Head of caudate nucleus (tissue), 42 donors: ENCODE measurements around the gene ZNF263.

ENCODE experiments used
- DNase-seq, 42 donors: peaks; one replicate each; pipeline versions ENCODE4 v3.0.0 to v3.0.0-alpha.2; 2020 to 2021; ENCODE audit warnings: mixed read lengths in 7 of 42
- intact Hi-C: fragments of 100-400 bp; cut with DNase I; formaldehyde crosslinking; loops from one replicate; pipeline ENCODE4 v1.15.0; 2022

Gene ZNF263

DNA sequence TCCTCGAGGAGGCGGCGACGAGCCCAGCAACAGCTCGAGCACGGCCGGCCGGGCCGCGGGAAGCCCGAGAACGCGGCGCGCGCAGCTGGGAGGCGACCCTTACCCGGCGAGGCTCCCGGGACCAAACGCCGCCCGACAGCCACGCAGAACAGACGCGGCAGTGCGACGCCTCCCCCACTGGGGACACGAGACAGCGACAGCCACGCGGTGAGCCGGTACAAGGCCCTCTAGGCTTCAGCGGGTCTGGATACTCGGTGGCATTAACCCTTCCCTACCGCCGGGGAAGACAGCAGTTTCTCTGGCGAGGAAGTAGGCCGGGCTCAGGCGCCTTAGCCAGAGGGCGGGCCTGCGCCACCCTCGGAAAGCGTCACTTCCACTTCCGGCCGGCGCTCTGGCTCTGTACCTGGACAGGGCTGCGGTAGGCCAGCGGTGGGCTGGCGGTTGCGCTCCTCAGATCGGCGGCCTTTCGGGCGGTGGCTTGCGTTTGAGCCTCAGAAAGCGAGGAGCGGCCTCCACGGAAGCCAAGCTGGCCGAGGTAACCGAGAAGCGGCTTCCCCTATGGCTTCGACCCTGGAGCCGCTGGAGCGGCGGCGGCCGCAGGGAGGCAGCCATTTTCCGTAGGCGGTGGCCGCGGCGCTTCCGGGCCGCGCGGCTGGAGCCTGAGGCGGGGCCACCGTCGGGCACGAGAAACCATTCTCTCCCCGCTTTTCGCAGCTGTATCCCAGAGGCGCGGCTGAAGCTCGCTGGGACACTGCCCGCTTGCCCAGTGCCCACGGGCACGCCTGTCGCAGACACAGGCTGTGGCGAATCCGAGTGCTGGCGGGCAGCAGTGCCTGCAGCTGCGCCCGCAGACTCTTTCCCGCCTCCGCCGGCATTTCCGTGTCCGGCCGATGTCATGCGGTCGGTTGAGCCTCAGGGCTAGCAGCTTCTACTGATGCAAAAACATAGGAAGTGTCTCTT lies 22.1 kb downstream of the ZNF263 start, which contains the start of the genes TIGD7 and ZNF75A:
TIGD7 (minus strand) TSS at position 322 of the 960 bp plus-strand sequence. CDS start 4,816 bp downstream, outside the sequence.
ZNF75A (plus strand) TSS at position 389 of the 960 bp plus-strand sequence. CDS start 2,932 bp downstream, outside the sequence.
- peak; percentile 87 to 99 (median 95) for DNase-seq
- intact Hi-C loops: loop anchor here (10.0 kb wide), 1 partner anchor 149 kb away; no protein-coding TSS in a partner anchor

DNA sequence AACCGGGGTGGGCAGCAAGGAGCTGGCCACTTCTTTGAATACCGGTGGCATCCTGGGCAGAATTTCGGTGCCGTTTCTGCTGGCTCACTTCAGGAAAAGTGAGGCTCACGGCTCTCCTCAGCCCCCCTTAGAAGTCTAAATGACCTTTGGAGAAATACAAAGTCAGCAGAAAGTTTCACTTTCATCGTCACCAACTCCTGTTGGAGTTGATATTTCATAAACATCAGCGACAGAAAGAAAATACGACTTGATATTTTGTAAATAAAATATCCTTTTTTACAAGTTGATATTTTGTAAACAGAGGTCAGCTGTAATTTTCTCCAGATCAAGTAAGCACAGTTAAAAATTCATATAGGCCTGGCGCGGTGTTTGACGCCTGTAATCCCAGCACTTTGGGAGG lies 22.8 kb downstream of the ZNF263 start:
- DNase-seq: no peak
- intact Hi-C loops: loop anchor here (10.0 kb wide), 1 partner anchor 149 kb away; no protein-coding TSS in a partner anchor

DNA sequence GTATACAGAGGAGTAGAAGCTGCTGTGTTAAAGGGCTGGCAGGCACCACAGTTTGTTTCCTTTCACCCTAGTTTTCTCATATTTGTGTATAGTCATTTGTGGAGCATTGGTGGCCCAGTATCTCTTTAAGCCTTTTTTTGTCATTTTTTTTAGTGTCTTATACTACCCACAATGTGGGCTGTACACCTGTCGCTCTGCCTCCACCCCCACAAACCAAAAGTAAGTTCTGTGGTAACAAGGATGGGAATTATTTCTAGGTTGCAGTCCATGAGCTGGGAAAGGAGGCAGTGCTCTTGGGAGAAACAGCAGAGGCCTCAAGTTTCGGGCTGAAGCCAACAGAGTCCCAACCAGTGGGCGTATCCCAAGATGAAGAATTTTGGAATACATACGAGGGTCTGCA lies 28.2 kb downstream of the ZNF263 start:
- intact Hi-C loops: no loop called here
- DNase-seq: peak in 8 of 42 donors; percentile 9 to 68 (median 37)

DNA sequence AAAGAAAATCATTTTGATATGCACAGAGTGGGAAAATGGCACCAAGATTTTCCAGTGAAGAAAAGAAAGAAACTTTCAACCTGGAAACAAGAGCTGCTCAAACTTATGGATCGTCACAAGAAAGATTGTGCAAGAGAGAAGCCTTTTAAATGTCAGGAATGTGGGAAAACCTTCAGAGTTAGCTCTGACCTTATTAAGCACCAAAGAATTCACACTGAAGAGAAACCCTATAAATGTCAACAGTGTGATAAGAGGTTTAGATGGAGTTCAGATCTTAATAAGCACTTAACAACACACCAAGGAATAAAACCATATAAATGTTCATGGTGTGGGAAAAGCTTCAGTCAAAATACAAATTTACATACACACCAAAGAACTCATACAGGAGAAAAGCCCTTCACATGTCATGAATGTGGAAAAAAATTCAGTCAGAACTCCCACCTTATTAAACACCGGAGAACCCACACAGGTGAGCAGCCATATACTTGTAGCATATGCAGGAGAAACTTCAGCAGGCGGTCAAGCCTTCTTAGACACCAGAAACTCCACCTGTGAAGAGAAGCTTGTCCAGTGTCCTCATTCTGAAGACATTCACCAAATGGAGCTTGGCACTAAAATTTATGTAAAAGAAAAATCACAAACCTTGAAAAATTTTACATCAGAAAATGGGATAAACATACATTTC lies 34.2 kb downstream of the ZNF263 start:
- intact Hi-C loops: no loop called here
- no peak for DNase-seq

DNA sequence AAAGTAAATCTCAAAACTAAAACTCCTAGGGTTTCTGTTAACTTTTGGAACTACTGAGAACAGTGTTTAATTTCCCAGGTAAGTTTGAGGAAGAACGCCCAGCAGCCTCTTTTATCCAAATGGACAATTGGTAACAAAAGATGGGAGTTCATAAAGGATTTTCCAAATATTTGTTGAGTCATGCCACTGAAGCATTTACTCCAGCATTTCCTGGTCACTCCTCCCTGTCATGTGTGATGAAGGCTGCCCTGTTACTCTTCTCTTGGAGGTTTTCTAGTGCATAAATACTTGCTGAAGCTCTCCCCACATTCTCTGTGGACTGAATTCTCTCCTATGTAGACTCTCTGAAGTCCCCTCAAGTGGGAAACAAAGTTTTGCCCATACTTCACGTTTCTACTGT lies 38.5 kb downstream of the ZNF263 start:
- intact Hi-C loops: no loop called here
- DNase-seq: no peak

DNA sequence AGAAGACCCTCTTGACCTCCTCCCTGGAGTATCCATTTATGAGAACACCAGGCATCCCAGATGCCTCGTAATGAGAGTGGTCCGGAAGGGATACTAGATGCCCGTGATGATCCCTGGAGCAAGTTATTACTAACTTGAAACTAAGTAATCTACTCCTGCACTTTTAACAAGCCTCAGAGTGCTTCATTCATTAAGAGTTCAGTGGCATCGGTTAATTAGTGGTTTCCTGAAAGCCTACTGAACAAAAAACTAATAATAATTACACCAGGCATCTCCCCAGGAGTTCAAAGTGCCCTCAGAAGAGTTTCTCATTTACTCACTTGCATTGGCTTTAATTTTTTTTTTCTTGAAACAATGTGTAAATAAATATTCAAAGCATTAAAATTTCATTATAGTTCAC lies 44.2 kb downstream of the ZNF263 start:
- no peak for DNase-seq
- intact Hi-C loops: no loop called here

DNA sequence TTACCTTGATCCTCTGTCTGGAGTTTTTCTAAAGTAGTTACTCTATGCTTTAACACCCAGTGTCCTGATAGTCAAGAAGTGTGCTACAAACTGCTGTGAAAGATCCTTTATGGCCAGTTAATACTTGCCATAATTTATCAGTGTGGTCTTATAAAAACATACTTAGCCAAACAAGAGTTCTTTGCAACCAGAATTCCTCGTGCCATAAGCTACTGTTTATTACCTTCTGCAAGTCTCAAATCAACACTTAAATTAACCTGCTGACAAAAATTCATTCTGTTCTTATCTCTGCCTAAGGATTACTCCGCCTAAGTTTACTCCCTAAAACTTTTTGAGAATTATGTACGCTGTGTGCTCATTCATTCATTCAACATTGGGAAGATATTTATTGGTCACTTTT lies 44.8 kb downstream of the ZNF263 start:
- intact Hi-C loops: no loop called here
- DNase-seq: no peak

DNA sequence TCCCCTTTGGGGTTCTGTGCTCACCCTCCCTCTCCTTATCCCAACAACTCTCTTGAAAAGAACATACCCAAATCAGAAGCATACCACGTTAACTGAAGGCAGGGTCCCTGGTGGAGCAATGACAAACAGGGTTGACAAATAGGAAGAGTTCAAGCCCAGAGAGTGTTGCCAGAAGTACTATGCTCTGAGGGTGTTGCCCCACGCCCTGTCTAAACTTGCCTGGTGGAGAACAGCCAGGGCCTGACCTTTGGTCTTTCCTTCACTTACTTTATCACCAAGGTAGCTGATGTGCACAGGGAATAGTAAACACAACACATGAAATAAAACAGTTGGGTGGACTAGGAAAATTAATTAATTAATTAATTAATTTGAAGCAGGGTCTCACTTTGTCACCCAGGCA lies 45.4 kb downstream of the ZNF263 start:
- intact Hi-C loops: no loop called here
- DNase-seq: no peak
